Nasal cavity respiratory epithelium epithelial cell of viscerocranial mucosa (primary cell): Measurements from ENCODE around the gene CYB561D2. TPM values are rescaled to one million over a fixed set of nuclear protein-coding genes. Genes with fewer than 3 reads are reported as not detected.

ENCODE experiments used
- total RNA-seq: library from RNA; depleted of rRNA; stranded (reverse); fragments of >200 nt; gene quantifications from 2 replicates; pipeline ENCODE4 v1.2.3, GENCODE V29; 2014

Gene CYB561D2
- 13.7 and 14.2 TPM in 2 replicates for total RNA-seq

GRCh38 chr3:50350527-50351322, at the start of gene CYB561D2, which contains the start of gene NPRL2:
TSS of gene CYB561D2 (plus strand) at chr3:50350862. CDS start at chr3:50351434, 572 bp downstream.
TSS of gene NPRL2 (minus strand) at chr3:50350775. CDS start at chr3:50350652, 123 bp downstream.

GRCh38 chr3:50303013-50303815, 47.4 kb upstream of the CYB561D2 start, which contains the start of gene HYAL1:
TSS of gene HYAL1 (minus strand) at chr3:50303574. CDS start at chr3:50302956, 618 bp downstream.

GRCh38 chr3:50322386-50323091, 28.1 kb upstream of the CYB561D2 start, which contains the start of gene HYAL2:
TSS of gene HYAL2 (minus strand) at chr3:50322745. CDS start at chr3:50320489, 2,256 bp downstream.

GRCh38 chr3:50327943-50328691, 22.5 kb upstream of the CYB561D2 start, which contains the start of gene TUSC2:
TSS of gene TUSC2 (minus strand) at chr3:50328223. CDS start at chr3:50328099, 124 bp downstream.

GRCh38 chr3:50340448-50341329, 10.0 kb upstream of the CYB561D2 start, which contains the start of gene RASSF1:
TSS of gene RASSF1 (minus strand) at chr3:50340836. CDS start at chr3:50340805, 31 bp downstream.

GRCh38 chr3:50345586-50346234, 5.0 kb upstream of the CYB561D2 start, which contains the start of gene ZMYND10:
TSS of gene ZMYND10 (minus strand) at chr3:50345732. CDS start at chr3:50345579, 153 bp downstream.

GRCh38 chr3:50358911-50359759, 8.5 kb downstream of the CYB561D2 start, which contains the start of gene TMEM115:
TSS of gene TMEM115 (minus strand) at chr3:50359521. CDS start at chr3:50359063, 458 bp downstream.

Other genes starting within 250 kb of the CYB561D2 start
- gene SEMA3F, start 195.5 kb upstream of the CYB561D2 start, total RNA-seq: 37.3 and 205 TPM in 2 replicates
- not detected in 2 replicates for gene GNAT1, start 159.3 kb upstream of the CYB561D2 start, total RNA-seq
- gene SLC38A3, start 145.6 kb upstream of the CYB561D2 start, total RNA-seq: not detected in 2 replicates
- 82.7 and 168 TPM in 2 replicates for gene GNAI2, start 114.7 kb upstream of the CYB561D2 start, total RNA-seq
- gene SEMA3B, start 81.7 kb upstream of the CYB561D2 start, total RNA-seq: 5.1 and 7.5 TPM in 2 replicates
- not detected in 2 replicates for gene LSMEM2, start 71.8 kb upstream of the CYB561D2 start, total RNA-seq
- gene IFRD2, start 58.4 kb upstream of the CYB561D2 start, total RNA-seq: 117 and 171 TPM in 2 replicates
- gene HYAL3, start 51.5 kb upstream of the CYB561D2 start, total RNA-seq: 8.4 and 8.5 TPM in 2 replicates
- gene NAA80, start 51.5 kb upstream of the CYB561D2 start, total RNA-seq: 2.7 and 2.9 TPM in 2 replicates
- gene HYAL1, start 47.3 kb upstream of the CYB561D2 start, total RNA-seq: 4.5 and 5.8 TPM in 2 replicates
- gene HYAL2, start 28.1 kb upstream of the CYB561D2 start, total RNA-seq: 59.1 and 76.5 TPM in 2 replicates
- gene TUSC2, start 22.6 kb upstream of the CYB561D2 start, total RNA-seq: 15.7 and 26.0 TPM in 2 replicates
- gene RASSF1, start 10.0 kb upstream of the CYB561D2 start, total RNA-seq: 14.9 and 19.8 TPM in 2 replicates
- 0.21 and 0.34 TPM in 2 replicates for gene ZMYND10, start 5.1 kb upstream of the CYB561D2 start, total RNA-seq
- 11.3 and 14.7 TPM in 2 replicates for gene NPRL2, start 87 bp upstream of the CYB561D2 start, total RNA-seq
- gene TMEM115, start 8.7 kb downstream of the CYB561D2 start, total RNA-seq: 28.0 and 33.0 TPM in 2 replicates
- gene CACNA2D2, start 152.8 kb downstream of the CYB561D2 start, total RNA-seq: under 0.01 TPM in 1 of 2 replicates, not detected in the other
- gene C3orf18, start 216.9 kb downstream of the CYB561D2 start, total RNA-seq: 0.68 and 3.6 TPM in 2 replicates
- gene HEMK1, start 218.7 kb downstream of the CYB561D2 start, total RNA-seq: 4.4 and 10.8 TPM in 2 replicates